ENCODE results near the gene CYGB.
A peak's percentile ranks its signal among the peaks of the same experiment; 100 is the strongest.
"Not testable (repeated sequence)": the region's sequence is repeated elsewhere in the genome, so short reads cannot be mapped to it uniquely, and the experiment has no call there.

CYGB gene

DNA sequence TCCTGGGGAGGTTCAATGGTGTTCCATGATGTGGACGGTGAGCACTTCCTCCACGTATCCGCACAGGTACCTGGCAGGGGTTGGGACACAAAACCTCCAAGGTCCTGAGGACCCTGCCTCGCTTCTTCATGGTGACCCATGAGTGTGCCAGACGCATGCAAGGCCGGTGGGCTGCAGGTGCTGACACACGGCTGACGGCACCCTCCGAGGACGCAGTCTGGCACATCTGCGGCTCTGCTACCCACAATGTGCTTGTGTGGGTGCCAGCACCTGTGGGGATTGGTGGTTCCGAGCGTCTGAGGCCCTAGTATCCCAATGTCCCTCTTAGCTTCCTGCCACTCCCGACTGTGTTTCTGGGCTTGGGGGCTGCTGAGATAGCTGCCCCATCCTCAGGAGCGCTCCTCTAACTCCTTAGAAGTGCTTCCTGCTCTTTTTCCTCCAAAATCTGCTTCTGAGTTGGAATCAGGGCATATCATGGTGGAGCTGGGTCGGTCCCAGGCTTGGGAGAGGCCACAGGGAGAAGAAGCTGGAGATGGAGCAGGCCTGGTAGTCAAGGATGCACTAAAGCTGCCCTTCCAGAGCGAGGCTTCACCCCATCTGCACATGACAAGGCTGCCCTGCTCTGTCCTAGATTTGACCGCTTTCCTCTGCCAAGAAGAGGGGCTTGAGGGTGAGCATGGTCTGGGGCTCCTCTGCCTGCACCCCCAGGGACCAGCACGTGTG lies 1.6 kb downstream of the CYGB start:
- Histone ChIP-seq H3K4me3 (ENCODE audit: extremely low read depth, insufficient read depth, low read length, poor library complexity, severe bottlenecking) (no peak overlapping the region), H3K27ac (ENCODE audit: low read depth, low read length, severe bottlenecking) (no peak overlapping the region), H3K9me3 (ENCODE audit: control insufficient read depth, low read length) (no peaks in the 10 kb centered on the region), H3K36me3 (ENCODE audit: control insufficient read depth, insufficient read depth, low read length) (no peaks in the 10 kb centered on the region), H3K4me1 (ENCODE audit: control insufficient read depth, insufficient read depth, low read length, poor library complexity, severe bottlenecking) (peaks cover 22% of the 10 kb centered on the region)
- WGBS, 2 experiments (ENCODE audit: insufficient coverage in 2 of 2), result 90 to 95% methylated on average over 16 to 18 of the region's 19 CpGs

DNA sequence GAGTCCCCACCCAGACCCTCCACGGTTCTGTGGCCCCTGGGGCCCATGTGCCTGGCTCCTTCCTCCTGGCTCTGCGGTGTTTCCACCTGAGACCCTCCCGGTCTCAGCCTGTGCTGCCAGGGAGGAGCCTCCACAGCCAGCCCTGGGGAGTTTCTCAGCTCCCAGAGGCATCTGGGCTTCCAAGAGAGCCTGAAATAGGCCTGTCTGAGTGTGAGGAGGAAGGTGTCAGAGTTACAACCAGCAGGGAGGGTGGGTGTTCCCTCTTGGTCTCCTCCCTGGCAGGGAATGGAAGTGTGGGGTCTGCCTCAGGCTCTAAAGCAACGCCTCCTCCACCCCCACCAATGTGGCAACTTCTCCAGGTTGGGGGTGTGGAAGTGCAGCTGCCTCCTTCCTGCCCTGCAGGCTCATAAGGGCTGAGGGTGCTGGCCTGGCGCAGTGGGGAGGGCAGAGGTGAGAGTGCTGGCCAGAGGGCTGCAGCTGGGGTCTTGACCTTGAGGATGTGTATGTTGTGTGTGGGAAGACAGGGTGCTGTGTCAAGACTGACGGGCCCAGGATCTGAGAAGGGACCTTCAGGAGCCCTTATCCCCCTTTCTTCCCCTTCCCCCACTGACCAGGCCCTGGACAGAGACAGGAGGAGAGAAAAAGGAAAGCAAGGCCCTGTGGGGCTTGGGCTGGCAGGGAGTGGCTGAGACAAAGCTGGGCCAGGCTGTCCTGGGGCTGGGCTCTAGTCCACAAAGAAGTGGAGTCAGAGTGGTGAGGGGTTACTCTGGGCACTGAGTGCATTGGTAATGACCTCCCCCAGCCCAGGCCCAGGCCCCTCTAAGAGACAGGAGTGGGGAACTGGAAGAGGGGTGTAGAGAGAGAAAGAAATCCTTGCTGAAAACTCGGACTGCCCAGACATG lies 2.4 kb downstream of the CYGB start:
- Histone ChIP-seq H3K9me3 (ENCODE audit: control insufficient read depth, low read length) (no peaks in the 10 kb centered on the region), H3K27ac (ENCODE audit: low read depth, low read length, severe bottlenecking) (no peak overlapping the region), H3K36me3 (ENCODE audit: control insufficient read depth, insufficient read depth, low read length) (no peaks in the 10 kb centered on the region), H3K4me1 (ENCODE audit: control insufficient read depth, insufficient read depth, low read length, poor library complexity, severe bottlenecking) (peaks cover 23% of the 10 kb centered on the region), H3K4me3 (ENCODE audit: extremely low read depth, insufficient read depth, low read length, poor library complexity, severe bottlenecking) (no peak overlapping the region)
- WGBS, 2 experiments (ENCODE audit: insufficient coverage in 2 of 2), result 85 to 87% methylated on average over 3 to 5 of the region's 7 CpGs

DNA sequence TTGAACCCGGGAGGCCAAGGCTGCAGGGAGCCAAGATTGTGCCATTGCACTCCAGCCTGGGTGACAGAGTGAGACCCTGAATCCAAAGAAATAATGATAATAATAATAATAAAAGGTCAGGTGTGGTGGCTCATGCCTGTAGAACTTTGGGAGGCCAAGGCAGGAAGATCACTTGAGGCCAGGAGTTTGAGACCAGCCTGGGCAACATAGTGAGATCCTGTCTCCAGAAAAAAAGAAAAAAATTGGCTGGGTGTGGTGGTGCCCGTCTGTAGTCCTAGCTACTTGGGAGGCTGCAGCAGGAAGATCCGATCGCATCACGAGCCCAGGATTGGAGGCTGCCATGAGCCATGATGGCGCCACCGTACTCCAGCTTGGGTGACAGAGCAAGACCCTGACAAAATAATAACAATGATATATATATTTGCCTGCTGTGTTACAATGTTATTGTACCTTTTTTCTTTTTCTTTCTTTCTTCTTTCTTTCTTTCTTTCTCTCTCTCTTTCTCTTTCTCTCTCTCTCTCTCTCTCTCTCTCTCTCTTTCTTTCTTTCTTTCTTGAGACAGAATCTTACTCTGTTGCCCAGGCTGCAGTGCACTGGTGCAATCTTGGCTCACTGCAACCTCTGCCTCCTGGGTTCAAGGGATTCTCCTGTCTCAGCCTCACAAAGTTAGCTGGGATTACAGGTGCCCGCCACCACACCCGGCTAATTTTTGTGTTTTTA lies 3.7 kb downstream of the CYGB start:
- H3K9me3 ChIP-seq (ENCODE audit: control insufficient read depth, low read length); H3K4me3 ChIP-seq (ENCODE audit: extremely low read depth, insufficient read depth, low read length, poor library complexity, severe bottlenecking); H3K36me3 ChIP-seq (ENCODE audit: control insufficient read depth, insufficient read depth, low read length); H3K27ac ChIP-seq (ENCODE audit: low read depth, low read length, severe bottlenecking): not testable (repeated sequence)
- WGBS, 2 experiments (ENCODE audit: insufficient coverage in 2 of 2), result 94 to 97% methylated on average over 3 to 7 of the region's 9 CpGs
- peaks cover 30% of the 10 kb centered on the region for H3K4me1 ChIP-seq (ENCODE audit: control insufficient read depth, insufficient read depth, low read length, poor library complexity, severe bottlenecking)

DNA sequence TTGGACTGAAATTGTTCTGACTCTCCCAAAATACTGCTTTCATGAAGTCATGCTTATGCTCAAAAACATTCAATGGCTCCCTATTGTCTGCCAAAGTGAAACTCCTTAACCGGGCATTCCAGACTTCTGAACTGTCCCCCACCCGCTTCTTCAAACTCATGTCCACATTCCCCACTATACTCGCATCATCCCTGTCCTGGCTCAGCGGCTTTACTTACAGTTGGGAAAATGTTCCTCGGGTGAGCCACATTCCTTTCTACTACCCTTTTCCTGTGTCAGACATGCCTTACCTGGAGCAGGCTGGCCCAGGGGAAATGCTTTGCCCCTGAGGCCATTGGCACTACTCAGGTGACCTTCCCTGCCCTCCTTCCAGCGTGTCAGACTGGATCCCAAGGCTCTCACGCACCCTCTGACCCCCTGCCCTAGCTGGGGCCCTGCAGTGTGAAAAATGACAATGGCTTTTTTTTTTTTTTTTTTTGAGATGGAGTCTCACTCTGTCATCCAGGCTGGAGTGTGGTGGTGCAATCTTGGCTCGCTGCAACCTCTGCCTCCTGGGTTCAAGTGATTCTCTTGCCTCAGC lies 5.3 kb downstream of the CYGB start:
- no peaks in the 10 kb centered on the region for H3K9me3 ChIP-seq (ENCODE audit: control insufficient read depth, low read length)
- no peak overlapping the region for H3K4me3 ChIP-seq (ENCODE audit: extremely low read depth, insufficient read depth, low read length, poor library complexity, severe bottlenecking)
- H3K36me3 ChIP-seq (ENCODE audit: control insufficient read depth, insufficient read depth, low read length), result no peaks in the 10 kb centered on the region
- H3K27ac ChIP-seq (ENCODE audit: low read depth, low read length, severe bottlenecking), result no peak overlapping the region
- H3K4me1 ChIP-seq (ENCODE audit: control insufficient read depth, insufficient read depth, low read length, poor library complexity, severe bottlenecking), result peaks cover 42% of the 10 kb centered on the region
- WGBS, 2 experiments (ENCODE audit: insufficient coverage in 2 of 2), result 93 to 95% methylated on average over 5 to 6 of the region's 8 CpGs

DNA sequence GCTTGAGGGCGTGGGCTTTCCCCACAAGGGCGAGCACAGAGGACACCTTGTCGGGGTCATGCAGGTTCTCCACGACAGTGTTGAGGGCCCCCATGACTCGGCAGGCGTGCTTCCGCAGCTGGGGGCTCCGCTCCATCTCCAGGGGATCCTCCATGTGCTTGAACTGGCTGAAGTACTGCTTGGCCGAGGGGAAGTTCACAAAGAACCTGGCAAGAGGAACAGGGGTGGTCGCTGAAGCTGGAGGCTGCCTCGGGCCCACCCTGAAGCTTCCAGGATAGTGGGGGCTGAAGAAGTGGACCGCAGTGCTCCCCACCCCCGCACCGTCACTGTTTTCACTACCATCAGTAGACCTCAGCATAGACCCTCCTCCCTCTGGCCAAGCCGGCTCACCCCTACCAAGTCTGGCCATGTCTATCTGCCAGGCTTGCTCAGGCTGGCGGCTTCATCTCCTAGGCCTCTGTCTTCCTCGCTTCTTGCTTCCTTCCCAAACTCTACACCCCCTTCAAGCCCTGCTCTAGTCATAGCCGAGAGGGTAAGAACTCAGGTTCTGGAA lies 5.9 kb downstream of the CYGB start:
- Histone ChIP-seq H3K4me3 (ENCODE audit: extremely low read depth, insufficient read depth, low read length, poor library complexity, severe bottlenecking) (no peak overlapping the region), H3K36me3 (ENCODE audit: control insufficient read depth, insufficient read depth, low read length) (no peaks in the 10 kb centered on the region), H3K27ac (ENCODE audit: low read depth, low read length, severe bottlenecking) (no peak overlapping the region), H3K4me1 (ENCODE audit: control insufficient read depth, insufficient read depth, low read length, poor library complexity, severe bottlenecking) (peaks cover 43% of the 10 kb centered on the region), H3K9me3 (ENCODE audit: control insufficient read depth, low read length) (no peaks in the 10 kb centered on the region)
- WGBS, 2 experiments (ENCODE audit: insufficient coverage in 2 of 2), result 96 to 99% methylated on average over 15 of the region's 18 CpGs

DNA sequence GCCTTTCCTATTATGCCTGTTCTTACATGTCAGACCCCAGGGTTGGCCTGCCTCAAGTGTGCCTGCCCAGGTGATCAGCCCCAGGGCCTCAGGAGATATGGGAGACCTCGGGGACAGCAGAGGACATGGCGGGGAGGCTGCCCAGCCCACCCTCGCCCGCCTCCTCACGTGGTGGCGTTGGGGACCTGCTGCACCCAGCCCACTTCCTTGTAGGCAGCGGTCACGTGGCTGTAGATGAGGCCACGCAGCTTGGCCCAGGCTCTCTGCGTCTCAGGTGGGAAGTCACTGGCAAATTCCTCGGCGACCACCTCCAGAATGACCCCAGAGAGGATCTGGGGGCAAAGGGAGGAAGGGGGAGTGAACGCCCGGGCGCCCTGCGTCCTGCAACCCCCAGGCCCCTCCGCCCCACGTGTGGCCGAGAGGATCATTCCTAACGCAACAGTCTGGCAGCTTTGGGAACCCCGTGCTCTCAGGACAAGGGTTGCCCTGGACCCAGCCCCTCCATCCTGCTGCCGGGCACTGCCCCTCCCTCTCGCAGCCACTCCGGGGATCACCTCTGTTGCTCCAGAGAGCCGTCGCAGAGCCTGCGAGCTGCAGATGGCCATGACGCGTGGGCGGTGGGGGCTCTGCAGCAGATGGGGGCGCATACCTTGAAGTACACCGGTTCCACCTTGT lies 6.6 kb downstream of the CYGB start:
- no peaks in the 10 kb centered on the region for H3K9me3 ChIP-seq (ENCODE audit: control insufficient read depth, low read length)
- H3K4me1 ChIP-seq (ENCODE audit: control insufficient read depth, insufficient read depth, low read length, poor library complexity, severe bottlenecking), result peaks cover 43% of the 10 kb centered on the region
- H3K36me3 ChIP-seq (ENCODE audit: control insufficient read depth, insufficient read depth, low read length), result no peaks in the 10 kb centered on the region
- 90 to 96% methylated on average over 20 to 30 of the region's 32 CpGs for WGBS, 2 experiments (ENCODE audit: insufficient coverage in 2 of 2)
- H3K27ac ChIP-seq (ENCODE audit: low read depth, low read length, severe bottlenecking), result peak overlapping the region; percentile 92
- no peak overlapping the region for H3K4me3 ChIP-seq (ENCODE audit: extremely low read depth, insufficient read depth, low read length, poor library complexity, severe bottlenecking)

DNA sequence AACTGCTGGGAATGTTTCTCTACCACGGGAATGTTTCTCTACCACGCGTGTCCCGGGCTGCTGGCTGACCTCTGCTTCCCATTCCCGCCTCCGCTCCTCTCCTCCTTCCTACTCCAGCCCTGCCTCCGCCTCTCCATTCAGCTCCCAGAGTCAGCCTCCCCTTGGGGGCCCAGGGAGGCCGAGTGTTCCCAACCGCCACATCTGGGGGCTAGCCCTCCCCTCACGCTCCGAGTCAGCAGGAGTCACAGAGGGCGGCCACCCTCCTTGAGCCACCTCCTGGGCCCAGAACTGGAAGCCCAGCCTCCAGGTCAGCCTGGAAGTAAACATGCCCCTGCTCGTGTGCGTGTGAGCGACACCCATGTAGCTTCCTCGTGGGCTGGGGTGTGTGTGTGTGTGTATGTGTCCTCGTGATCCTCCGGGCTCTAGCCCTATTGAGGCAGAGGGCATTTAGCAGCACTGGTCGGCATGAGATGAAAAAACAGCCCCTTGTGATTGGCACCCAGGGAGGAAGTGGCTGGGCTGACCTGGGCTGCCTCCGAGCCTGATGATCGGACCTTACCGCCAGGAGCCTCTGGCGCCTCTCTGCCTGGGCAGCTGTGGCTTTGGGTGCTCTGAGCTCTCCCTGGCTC lies 7.3 kb downstream of the CYGB start:
- Histone ChIP-seq H3K36me3 (ENCODE audit: control insufficient read depth, insufficient read depth, low read length) (no peaks in the 10 kb centered on the region), H3K4me1 (ENCODE audit: control insufficient read depth, insufficient read depth, low read length, poor library complexity, severe bottlenecking) (peaks cover 44% of the 10 kb centered on the region), H3K27ac (ENCODE audit: low read depth, low read length, severe bottlenecking) (peak overlapping the region; percentile 92), H3K4me3 (ENCODE audit: extremely low read depth, insufficient read depth, low read length, poor library complexity, severe bottlenecking) (no peak overlapping the region), H3K9me3 (ENCODE audit: control insufficient read depth, low read length) (no peaks in the 10 kb centered on the region)
- WGBS, 2 experiments (ENCODE audit: insufficient coverage in 2 of 2), result 81 to 82% methylated on average over 18 to 21 of the region's 23 CpGs

DNA sequence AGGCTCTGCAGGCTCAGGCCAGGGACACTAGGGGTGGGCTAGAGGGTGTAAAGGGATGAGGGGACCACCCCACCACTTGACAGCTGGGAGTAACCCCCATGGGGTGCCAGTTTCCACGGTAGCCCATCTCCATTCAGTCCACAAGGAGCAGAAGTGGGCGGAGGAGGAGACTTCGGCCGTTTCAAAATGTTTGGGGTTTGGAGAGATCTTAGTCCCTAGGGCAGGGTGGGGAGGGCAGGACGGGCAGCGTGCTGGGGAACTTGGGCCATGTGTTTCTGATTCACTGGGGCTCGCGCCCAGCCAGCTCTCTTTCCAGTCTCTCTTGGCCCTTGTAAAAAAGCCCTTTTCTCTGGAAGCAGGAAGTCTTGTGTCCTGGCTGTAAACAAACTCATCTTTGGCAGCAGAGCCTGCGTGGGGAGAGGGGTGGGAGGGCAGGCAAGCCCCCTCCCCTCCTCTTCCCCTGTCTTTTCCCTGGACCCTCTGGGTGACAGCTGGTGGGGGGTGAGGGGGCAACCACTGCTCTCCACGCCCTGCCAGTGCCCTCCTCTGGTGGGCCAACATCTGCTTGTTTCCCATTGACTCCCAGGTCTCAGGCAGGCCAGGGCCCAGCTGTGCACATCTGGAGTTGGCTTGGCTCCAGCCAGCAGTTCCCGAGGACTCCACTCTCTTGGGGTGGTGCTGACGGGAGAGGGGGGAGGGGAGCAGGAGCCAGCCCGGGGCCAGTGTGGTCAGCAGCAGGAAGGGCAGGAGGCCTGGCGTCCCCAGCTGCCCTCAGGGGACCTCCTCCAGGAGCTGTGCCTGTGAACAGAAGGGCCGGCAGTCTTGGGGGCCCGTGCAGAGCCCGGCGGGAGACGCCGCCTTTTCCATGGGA lies 8.1 kb downstream of the CYGB start:
- WGBS, 2 experiments (ENCODE audit: insufficient coverage in 2 of 2), result 58 to 61% methylated on average over 14 to 17 of the region's 20 CpGs
- Histone ChIP-seq H3K36me3 (ENCODE audit: control insufficient read depth, insufficient read depth, low read length) (no peaks in the 10 kb centered on the region), H3K27ac (ENCODE audit: low read depth, low read length, severe bottlenecking) (peak overlapping the region; percentile 92), H3K4me1 (ENCODE audit: control insufficient read depth, insufficient read depth, low read length, poor library complexity, severe bottlenecking) (peaks cover 52% of the 10 kb centered on the region), H3K9me3 (ENCODE audit: control insufficient read depth, low read length) (no peaks in the 10 kb centered on the region), H3K4me3 (ENCODE audit: extremely low read depth, insufficient read depth, low read length, poor library complexity, severe bottlenecking) (peak overlapping the region; percentile 7)
